Measurements from ENCODE around the gene MFSD12.

Gene MFSD12

DNA sequence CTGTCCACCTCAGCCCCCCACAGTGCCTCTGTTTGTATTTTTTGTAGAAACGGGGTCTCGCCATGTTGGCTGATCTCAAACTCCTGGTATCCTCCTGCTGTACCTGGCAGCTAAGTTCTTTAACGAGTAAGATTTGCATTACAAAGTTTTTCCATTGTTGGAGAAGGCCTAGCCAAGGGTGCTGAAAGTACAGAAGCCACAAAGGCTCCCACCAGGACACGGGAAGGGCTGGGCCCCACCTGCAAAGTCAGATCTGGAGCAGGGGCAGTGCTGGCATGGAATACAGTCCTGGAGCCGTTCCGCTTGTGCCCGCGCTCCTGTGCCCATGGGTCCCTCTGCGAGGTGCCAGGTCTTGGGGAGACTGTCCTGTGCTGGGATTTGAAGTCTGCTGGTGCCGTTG is 39.1 kb downstream of the MFSD12 start:
- peaks cover 5 to 72% of the 10 kb centered on the region in 2 experiments; a peak in 1 of 3 replicates for H3K36me3 ChIP-seq (ENCODE audit: control insufficient read depth in 2 of 2, insufficient read depth in 1 of 2, low read length in 2 of 2)
- no peaks in the 10 kb centered on the region for H3K9me3 ChIP-seq (ENCODE audit: control insufficient read depth, insufficient read depth, low read depth, low read length)
- ChIA-PET POLR2A (interaction anchor here (0.7 kb wide), 1 partner anchor 130 kb away, joined by 6 read pairs; no protein-coding TSS in a partner anchor), CTCF (interaction anchor here (0.6 kb wide), 1 partner anchor 210 kb away, joined by 4 read pairs; no protein-coding TSS in a partner anchor)
- no peak for TF ChIP-seq ZBTB21 (tag by site-specific recombination; IDR thresholded peaks at IDR 0.05)
- TF ChIP-seq, protein P1, sequence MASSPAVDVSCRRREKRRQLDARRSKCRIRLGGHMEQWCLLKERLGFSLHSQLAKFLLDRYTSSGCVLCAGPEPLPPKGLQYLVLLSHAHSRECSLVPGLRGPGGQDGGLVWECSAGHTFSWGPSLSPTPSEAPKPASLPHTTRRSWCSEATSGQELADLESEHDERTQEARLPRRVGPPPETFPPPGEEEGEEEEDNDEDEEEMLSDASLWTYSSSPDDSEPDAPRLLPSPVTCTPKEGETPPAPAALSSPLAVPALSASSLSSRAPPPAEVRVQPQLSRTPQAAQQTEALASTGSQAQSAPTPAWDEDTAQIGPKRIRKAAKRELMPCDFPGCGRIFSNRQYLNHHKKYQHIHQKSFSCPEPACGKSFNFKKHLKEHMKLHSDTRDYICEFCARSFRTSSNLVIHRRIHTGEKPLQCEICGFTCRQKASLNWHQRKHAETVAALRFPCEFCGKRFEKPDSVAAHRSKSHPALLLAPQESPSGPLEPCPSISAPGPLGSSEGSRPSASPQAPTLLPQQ (tag by site-specific recombination; IDR thresholded peaks at IDR 0.05) = 0 out of 2 replicates have a peak, but pooled peaks have one; percentile 40
- TF ChIP-seq ZFP69B (tag by site-specific recombination; IDR thresholded peaks at IDR 0.05) = peak; percentile 30; the same call in 1 of the 2 replicates
- TF ChIP-seq SCRT2 (tag by site-specific recombination; IDR thresholded peaks at IDR 0.05) = no peak
- peaks cover 4% of the 10 kb centered on the region; the same call in 1 of the 2 replicates for H3K4me1 ChIP-seq (ENCODE audit: control insufficient read depth, insufficient read depth, low read length)
- no peak overlapping the region for H3K4me3 ChIP-seq (ENCODE audit: low read depth, low read length)
- no peak overlapping the region for H3K27ac ChIP-seq (ENCODE audit: extremely low read depth, low read depth, low read length)

DNA sequence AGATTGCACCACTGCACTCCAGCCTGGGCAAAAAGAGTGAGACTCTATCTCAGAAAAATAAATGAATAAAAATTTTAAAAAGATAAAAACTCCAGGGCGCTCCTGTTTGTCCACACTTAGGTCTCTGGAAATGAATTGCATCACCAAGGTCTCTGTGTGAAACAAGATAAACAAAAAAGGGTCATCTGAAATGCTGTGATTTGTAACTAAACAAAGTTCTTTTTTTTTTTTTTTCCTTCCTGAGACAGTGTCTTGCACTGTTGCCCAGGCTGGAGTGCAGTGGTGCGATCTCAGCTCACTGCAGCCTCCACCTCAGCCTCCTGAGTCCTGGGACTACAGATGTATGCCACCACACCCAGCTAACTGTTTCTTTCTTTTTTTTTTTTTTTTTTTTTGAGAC is 39.7 kb downstream of the MFSD12 start:
- CTCF ChIA-PET = no interaction called here
- H3K9me3 ChIP-seq (ENCODE audit: control insufficient read depth, insufficient read depth, low read depth, low read length) = no peaks in the 10 kb centered on the region
- peaks cover 4% of the 10 kb centered on the region; the same call in 1 of the 2 replicates for H3K4me1 ChIP-seq (ENCODE audit: control insufficient read depth, insufficient read depth, low read length)
- no peak overlapping the region for H3K4me3 ChIP-seq (ENCODE audit: low read depth, low read length)
- POLR2A ChIA-PET = interaction anchor here (0.6 to 0.7 kb wide), 2 partner anchors 131 to 173 kb away, joined by 3 to 6 read pairs; no protein-coding TSS in a partner anchor
- TF ChIP-seq ZNF132 (tag by site-specific recombination; IDR thresholded peaks at IDR 0.05; ENCODE audit: borderline replicate concordance) = no peak
- TF ChIP-seq, protein P2, sequence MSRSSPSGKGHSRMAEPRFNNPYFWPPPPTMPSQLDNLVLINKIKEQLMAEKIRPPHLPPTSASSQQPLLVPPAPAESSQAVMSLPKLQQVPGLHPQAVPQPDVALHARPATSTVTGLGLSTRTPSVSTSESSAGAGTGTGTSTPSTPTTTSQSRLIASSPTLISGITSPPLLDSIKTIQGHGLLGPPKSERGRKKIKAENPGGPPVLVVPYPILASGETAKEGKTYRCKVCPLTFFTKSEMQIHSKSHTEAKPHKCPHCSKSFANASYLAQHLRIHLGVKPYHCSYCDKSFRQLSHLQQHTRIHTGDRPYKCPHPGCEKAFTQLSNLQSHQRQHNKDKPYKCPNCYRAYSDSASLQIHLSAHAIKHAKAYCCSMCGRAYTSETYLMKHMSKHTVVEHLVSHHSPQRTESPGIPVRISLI (tag by site-specific recombination; IDR thresholded peaks at IDR 0.05) = 0 out of 2 replicates have a peak, but pooled peaks have one; percentile 27
- H3K36me3 ChIP-seq (ENCODE audit: control insufficient read depth in 2 of 2, insufficient read depth in 1 of 2, low read length in 2 of 2) = peaks cover 5 to 67% of the 10 kb centered on the region in 2 experiments; a peak in 1 of 3 replicates
- H3K27ac ChIP-seq (ENCODE audit: extremely low read depth, low read depth, low read length) = no peak overlapping the region

DNA sequence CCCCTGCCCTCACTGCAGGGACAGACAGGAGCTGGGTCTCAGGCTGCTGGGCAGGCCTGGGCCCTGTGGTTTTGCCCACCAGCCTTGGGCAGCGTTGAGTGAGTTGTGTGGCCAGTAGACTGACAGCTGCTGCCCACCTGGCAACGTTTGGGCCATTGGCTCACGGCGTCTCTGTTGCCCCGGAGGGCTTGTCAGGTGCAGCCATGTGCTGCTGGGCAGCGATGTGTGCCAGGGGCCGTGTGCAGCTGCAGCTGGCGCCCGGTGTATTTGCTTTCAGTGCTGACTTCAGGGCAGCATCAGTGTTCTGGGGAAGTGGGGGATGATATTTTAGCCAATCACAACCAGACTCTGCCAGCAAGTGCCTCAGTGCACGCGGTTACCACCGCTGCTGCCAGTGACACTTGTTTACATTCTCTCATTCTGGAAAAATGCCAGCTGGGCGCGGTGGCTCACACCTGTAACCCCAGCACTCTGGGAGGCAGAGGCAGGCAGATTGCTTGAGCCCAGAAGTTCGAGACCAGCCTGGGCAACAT is 40.6 kb downstream of the MFSD12 start:
- TF ChIP-seq YY1 (tag by site-specific recombination; IDR thresholded peaks at IDR 0.05) (no peak), SP7 (tag by site-specific recombination; IDR thresholded peaks at IDR 0.05) (no peak), ZFP69B (tag by site-specific recombination; IDR thresholded peaks at IDR 0.05) (no peak), ZNF2 (tag by site-specific recombination; IDR thresholded peaks at IDR 0.05) (0 out of 2 replicates have a peak, but pooled peaks have one; percentile 15), ZNF175 (tag by site-specific recombination; IDR thresholded peaks at IDR 0.05) (no peak), KLF1 (tag by site-specific recombination; IDR thresholded peaks at IDR 0.05) (peak; percentile 19; the same call in 1 of the 2 replicates), GLI4 (tag by site-specific recombination; IDR thresholded peaks at IDR 0.05) (no peak), ZNF404 (tag by site-specific recombination; IDR thresholded peaks at IDR 0.05) (no peak), ZNF624 (tag by site-specific recombination; IDR thresholded peaks at IDR 0.05) (no peak), ZNF791 (tag by site-specific recombination; IDR thresholded peaks at IDR 0.05) (no peak), GLIS1 (tag by site-specific recombination; IDR thresholded peaks at IDR 0.05) (peak; percentile 54), SCRT2 (tag by site-specific recombination; IDR thresholded peaks at IDR 0.05) (peak; percentile 97), ZNF654 (tag by site-specific recombination; IDR thresholded peaks at IDR 0.05; ENCODE audit: low read depth) (no peak), ZNF121 (tag by site-specific recombination; IDR thresholded peaks at IDR 0.05) (no peak), SCRT1 (tag by site-specific recombination; IDR thresholded peaks at IDR 0.05; ENCODE audit: borderline replicate concordance) (peak; percentile 99), ZNF664 (tag by site-specific recombination; IDR thresholded peaks at IDR 0.05) (no peak), ZNF768 (tag by site-specific recombination; IDR thresholded peaks at IDR 0.05) (no peak), ZNF266 (tag by site-specific recombination; IDR thresholded peaks at IDR 0.05; ENCODE audit: low read depth) (no peak)
- TF ChIP-seq, protein P3, sequence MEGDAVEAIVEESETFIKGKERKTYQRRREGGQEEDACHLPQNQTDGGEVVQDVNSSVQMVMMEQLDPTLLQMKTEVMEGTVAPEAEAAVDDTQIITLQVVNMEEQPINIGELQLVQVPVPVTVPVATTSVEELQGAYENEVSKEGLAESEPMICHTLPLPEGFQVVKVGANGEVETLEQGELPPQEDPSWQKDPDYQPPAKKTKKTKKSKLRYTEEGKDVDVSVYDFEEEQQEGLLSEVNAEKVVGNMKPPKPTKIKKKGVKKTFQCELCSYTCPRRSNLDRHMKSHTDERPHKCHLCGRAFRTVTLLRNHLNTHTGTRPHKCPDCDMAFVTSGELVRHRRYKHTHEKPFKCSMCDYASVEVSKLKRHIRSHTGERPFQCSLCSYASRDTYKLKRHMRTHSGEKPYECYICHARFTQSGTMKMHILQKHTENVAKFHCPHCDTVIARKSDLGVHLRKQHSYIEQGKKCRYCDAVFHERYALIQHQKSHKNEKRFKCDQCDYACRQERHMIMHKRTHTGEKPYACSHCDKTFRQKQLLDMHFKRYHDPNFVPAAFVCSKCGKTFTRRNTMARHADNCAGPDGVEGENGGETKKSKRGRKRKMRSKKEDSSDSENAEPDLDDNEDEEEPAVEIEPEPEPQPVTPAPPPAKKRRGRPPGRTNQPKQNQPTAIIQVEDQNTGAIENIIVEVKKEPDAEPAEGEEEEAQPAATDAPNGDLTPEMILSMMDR (tag by site-specific recombination; IDR thresholded peaks at IDR 0.05) = no peak
- TF ChIP-seq, protein P4, sequence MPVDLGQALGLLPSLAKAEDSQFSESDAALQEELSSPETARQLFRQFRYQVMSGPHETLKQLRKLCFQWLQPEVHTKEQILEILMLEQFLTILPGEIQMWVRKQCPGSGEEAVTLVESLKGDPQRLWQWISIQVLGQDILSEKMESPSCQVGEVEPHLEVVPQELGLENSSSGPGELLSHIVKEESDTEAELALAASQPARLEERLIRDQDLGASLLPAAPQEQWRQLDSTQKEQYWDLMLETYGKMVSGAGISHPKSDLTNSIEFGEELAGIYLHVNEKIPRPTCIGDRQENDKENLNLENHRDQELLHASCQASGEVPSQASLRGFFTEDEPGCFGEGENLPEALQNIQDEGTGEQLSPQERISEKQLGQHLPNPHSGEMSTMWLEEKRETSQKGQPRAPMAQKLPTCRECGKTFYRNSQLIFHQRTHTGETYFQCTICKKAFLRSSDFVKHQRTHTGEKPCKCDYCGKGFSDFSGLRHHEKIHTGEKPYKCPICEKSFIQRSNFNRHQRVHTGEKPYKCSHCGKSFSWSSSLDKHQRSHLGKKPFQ (tag by site-specific recombination; IDR thresholded peaks at IDR 0.05) = peak; percentile 92
- peaks cover 4% of the 10 kb centered on the region; the same call in 1 of the 2 replicates for H3K4me1 ChIP-seq (ENCODE audit: control insufficient read depth, insufficient read depth, low read length)
- H3K4me3 ChIP-seq (ENCODE audit: low read depth, low read length) = no peak overlapping the region
- peaks cover 5 to 67% of the 10 kb centered on the region in 2 experiments; a peak in 1 of 3 replicates for H3K36me3 ChIP-seq (ENCODE audit: control insufficient read depth in 2 of 2, insufficient read depth in 1 of 2, low read length in 2 of 2)
- ChIA-PET CTCF (interaction anchor here (0.9 kb wide), 1 partner anchor 11 kb away, joined by 7 read pairs; no protein-coding TSS in a partner anchor), POLR2A (interaction anchor here (0.5 kb wide), 1 partner anchor 52 kb away, joined by 3 read pairs; no protein-coding TSS in a partner anchor)
- no peak overlapping the region for H3K27ac ChIP-seq (ENCODE audit: extremely low read depth, low read depth, low read length)
- no peaks in the 10 kb centered on the region for H3K9me3 ChIP-seq (ENCODE audit: control insufficient read depth, insufficient read depth, low read depth, low read length)

Measured in HEK293 (cell line).